ENCODE measurements around the gene SCTR.

DNA sequence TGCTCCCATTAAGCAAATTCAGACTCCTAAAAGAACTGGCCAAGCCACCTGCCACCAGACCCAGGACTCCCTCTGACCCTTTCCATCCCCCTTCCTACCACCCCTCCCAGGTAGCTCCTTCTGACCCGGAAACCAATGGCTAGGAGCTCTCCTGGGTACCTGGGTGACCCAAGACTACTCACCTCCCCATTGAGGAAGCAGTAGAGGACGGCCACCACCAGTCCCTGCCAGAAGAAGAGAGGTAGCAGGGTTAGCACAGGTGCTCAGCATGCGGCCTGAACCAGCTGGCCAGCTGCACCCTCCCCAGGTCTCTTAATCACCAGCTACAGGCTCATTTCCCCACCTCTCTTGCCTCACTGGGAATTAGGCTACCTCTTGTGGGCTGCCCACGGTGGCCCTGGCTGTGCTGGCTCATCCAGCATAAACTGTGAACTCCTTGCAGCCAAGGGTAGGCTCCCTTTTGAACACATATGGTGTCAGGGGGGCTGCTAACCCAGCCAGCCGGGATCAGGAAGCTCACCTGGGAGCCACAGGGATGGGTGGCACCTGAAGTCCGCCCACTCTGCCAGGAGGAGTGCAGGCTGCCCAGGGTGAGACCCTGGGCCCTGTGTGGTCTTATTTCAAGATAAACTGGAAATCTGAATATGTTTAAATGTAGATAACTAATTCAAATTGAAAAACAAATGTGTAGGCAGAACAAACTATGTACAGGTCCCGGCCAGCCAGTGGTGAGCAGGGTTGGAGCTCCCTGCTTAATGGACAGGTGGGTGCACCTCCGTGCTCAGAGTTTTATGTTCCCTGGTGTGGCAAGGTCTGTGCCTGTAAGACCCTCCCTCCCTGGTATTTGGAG, 82.7 kb downstream of the SCTR start:
- TF ChIP-seq POLR2A (IDR thresholded peaks at IDR 0.05; ENCODE audit: low read depth, low read length), result no peak
- no peak for TF ChIP-seq POU2F2 (IDR thresholded peaks at IDR 0.05; ENCODE audit: low read depth, low read length)
- no peak for TF ChIP-seq PAX5 (IDR thresholded peaks at IDR 0.05; ENCODE audit: insufficient read depth, low read length, severe bottlenecking)
